Measurements from ENCODE around the gene MAP3K7CL.

Gene MAP3K7CL

GRCh38 chr21:29145354-29145782 lies 14.9 kb downstream of the MAP3K7CL start:
- no peak overlapping the region for H3K4me3 ChIP-seq (ENCODE audit: low read depth, low read length)
- in situ Hi-C loops (cut with HindIII; ENCODE audit: low sequenced_read_pairs) = no loop called here
- no peak for TF ChIP-seq CTCF (IDR thresholded peaks at IDR 0.05; ENCODE audit: low read depth, low read length)

GRCh38 chr21:29145852-29146453 lies 15.5 kb downstream of the MAP3K7CL start:
- in situ Hi-C loops (cut with HindIII; ENCODE audit: low sequenced_read_pairs) = no loop called here
- no peak for DNase-seq (ENCODE audit: low read depth, low spot score)
- H3K4me3 ChIP-seq (ENCODE audit: low read depth, low read length) = no peak overlapping the region
- TF ChIP-seq CTCF (IDR thresholded peaks at IDR 0.05; ENCODE audit: low read depth, low read length) = no peak

More at GRCh38 chr21:29145354-29145782, 14.9 kb downstream of the MAP3K7CL start:
- peak; percentile 92 for DNase-seq (ENCODE audit: low read depth, low spot score)

- no peak for TF ChIP-seq CTCF (IDR thresholded peaks at IDR 0.05; ENCODE audit: low read depth, low read length)
- H3K4me3 ChIP-seq (ENCODE audit: low read depth, low read length) = no peak overlapping the region
- in situ Hi-C loops (cut with HindIII; ENCODE audit: low sequenced_read_pairs) = no loop called here
- DNase-seq (ENCODE audit: low read depth, low spot score) = no peak
Measured at GRCh38 chr21:29146726-29147125, 16.3 kb downstream of the MAP3K7CL start.

- H3K4me3 ChIP-seq (ENCODE audit: low read depth, low read length) = no peak overlapping the region
- in situ Hi-C loops (cut with HindIII; ENCODE audit: low sequenced_read_pairs) = no loop called here
- DNase-seq (ENCODE audit: low read depth, low spot score) = peak; percentile 90
- TF ChIP-seq CTCF (IDR thresholded peaks at IDR 0.05; ENCODE audit: low read depth, low read length) = no peak
Measured at GRCh38 chr21:29148530-29148929, 18.1 kb downstream of the MAP3K7CL start.

DNA sequence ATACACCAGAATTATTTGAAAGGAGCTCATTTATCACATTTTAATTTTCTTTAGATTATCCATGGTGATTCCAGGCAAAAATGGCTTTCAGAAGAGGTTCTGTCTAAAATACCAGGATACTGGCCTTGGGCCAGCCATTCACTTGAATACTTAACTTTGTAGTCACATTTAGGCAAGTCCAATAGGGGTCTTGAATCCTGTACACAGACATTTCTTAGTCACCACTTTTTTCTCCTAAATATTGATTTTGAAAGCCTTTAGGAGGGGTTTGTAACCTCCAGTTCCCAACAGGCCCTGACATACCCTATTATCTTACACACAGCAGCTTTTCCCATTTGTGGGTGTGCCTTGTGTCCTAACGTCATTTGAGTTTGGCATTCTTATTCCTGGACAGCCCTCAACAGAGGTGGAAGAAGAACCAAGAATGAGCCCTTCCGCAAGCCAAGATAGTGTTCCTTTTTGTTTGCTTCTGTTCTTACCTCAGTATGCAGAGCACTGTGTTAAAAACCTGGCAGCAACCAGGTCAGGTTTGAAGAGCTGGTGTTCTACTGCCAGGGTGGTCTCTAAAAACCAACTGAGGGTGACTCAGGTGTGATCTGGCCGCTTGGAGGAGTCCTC lies 19.5 kb downstream of the MAP3K7CL start:
- peak; percentile 54 for DNase-seq (ENCODE audit: low read depth, low spot score)
- H3K4me3 ChIP-seq (ENCODE audit: low read depth, low read length) = no peak overlapping the region
- TF ChIP-seq CTCF (IDR thresholded peaks at IDR 0.05; ENCODE audit: low read depth, low read length) = no peak
- in situ Hi-C loops (cut with HindIII; ENCODE audit: low sequenced_read_pairs) = no loop called here

DNA sequence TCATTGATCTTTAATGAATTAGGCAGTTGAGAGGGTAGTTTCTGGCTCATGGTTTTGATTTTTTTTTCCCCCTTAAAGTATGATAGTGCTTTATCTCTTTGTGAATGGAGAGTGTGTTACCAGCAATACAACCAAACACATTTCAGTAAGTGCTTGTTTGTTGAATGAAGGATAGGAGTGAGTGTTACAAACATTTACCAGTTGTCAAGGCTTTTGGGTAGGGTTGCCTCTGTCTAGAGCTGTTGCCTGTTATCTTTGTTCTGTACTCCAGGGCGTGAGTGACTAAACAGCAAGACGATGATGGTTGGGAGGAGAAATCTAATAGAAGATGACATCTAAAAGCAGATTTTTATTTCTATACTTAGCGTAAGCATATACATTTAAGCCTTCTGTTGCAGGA lies 21.5 kb downstream of the MAP3K7CL start:
- DNase-seq (ENCODE audit: low read depth, low spot score) = no peak
- in situ Hi-C loops (cut with HindIII; ENCODE audit: low sequenced_read_pairs) = no loop called here
- TF ChIP-seq CTCF (IDR thresholded peaks at IDR 0.05; ENCODE audit: low read depth, low read length) = no peak
- H3K4me3 ChIP-seq (ENCODE audit: low read depth, low read length) = no peak overlapping the region
